Neural cell (in vitro differentiated cells): ENCODE results near the gene CERS2. TPM values are rescaled to one million over a fixed set of nuclear protein-coding genes. Genes with fewer than 3 reads are reported as not detected.

Experiments used
- H2AFZ ChIP-seq: fragments of 200-600, 300-800 bp; sonication (generic), shearing (Covaris generic); 2 replicates; pipeline ENCODE4 v1.6.0; 2014; ENCODE audit warnings: low read depth, mild to moderate bottlenecking, antibody characterized with exemption, low read length, moderate library complexity
- H3F3A ChIP-seq: fragments of 200-600 bp; shearing (Covaris generic); 2 replicates; pipeline ENCODE4 v1.6.1; 2016; ENCODE audit warnings: mild to moderate bottlenecking, moderate library complexity, mixed read lengths, antibody characterized with exemption, low read length; ENCODE audit not compliant: insufficient read depth, poor library complexity, severe bottlenecking
- H3K27ac ChIP-seq: fragments of 200-600, 300-800 bp; sonication (generic), shearing (Covaris generic); 2 replicates; pipeline ENCODE4 v1.5.1; 2014; ENCODE audit warnings: mild to moderate bottlenecking, low read length, moderate library complexity
- H3K27me3 ChIP-seq: fragments of 300-800, 200-600 bp; sonication (generic), shearing (Covaris generic); 2 replicates; pipeline ENCODE4 v1.6.0; 2014; ENCODE audit warnings: mild to moderate bottlenecking, low read depth, low read length, moderate library complexity; ENCODE audit not compliant: insufficient read depth
- H3K36me3 ChIP-seq: fragments of 300-800, 200-600 bp; sonication (generic), shearing (Covaris generic); 2 replicates; pipeline ENCODE4 v1.5.1; 2014; ENCODE audit warnings: mild to moderate bottlenecking, antibody characterized with exemption, low read length, moderate library complexity; ENCODE audit not compliant: insufficient read depth
- H3K4me2 ChIP-seq: fragments of 300-800, 200-600 bp; sonication (generic), shearing (Covaris generic); 2 replicates; pipeline ENCODE4 v1.6.0; 2014; ENCODE audit warnings: mild to moderate bottlenecking, low read length
- H3K4me3 ChIP-seq: fragments of 300-800, 200-600 bp; sonication (generic), shearing (Covaris generic); 2 replicates; pipeline ENCODE4 v1.5.1; 2014; ENCODE audit warnings: mild to moderate bottlenecking, low read length, moderate library complexity
- H3K79me2 ChIP-seq: fragments of 200-600 bp; shearing (Covaris generic); replicated peaks from 2 replicates; pipeline ENCODE4 v1.6.0; 2014; ENCODE audit warnings: mild to moderate bottlenecking, low read length, moderate library complexity; ENCODE audit not compliant: insufficient read depth
- H3K9ac ChIP-seq: fragments of 300-800, 200-600 bp; sonication (generic), shearing (Covaris generic); 2 replicates; pipeline ENCODE4 v1.6.1; 2016; ENCODE audit warnings: mild to moderate bottlenecking, low read length, mixed read lengths
- H3K9me2 ChIP-seq: fragments of 200-600 bp; shearing (Covaris generic); 2 replicates; pipeline ENCODE4 v1.6.1; 2016; ENCODE audit warnings: mild to moderate bottlenecking, low read length, mixed read lengths; ENCODE audit not compliant: insufficient read depth
- H3K9me3 ChIP-seq: fragments of 200-600, 300-800 bp; sonication (generic), shearing (Covaris generic); 2 replicates; pipeline ENCODE4 v1.6.1; 2016; ENCODE audit warnings: mild to moderate bottlenecking, mixed run types, low read length, moderate library complexity, mixed read lengths
- H4K20me1 ChIP-seq: fragments of 200-600 bp; shearing (Covaris generic); 2 replicates; pipeline ENCODE4 v1.6.1; 2016; ENCODE audit warnings: mild to moderate bottlenecking, mixed run types; ENCODE audit not compliant: insufficient read depth
- CTCF ChIP-seq: fragments of 450-650 bp; IDR thresholded peaks from 2 replicates; pipeline ENCODE4 v1.5.1; 2014; ENCODE audit warnings: antibody characterized with exemption, mild to moderate bottlenecking, moderate library complexity; ENCODE audit not compliant: poor library complexity, severe bottlenecking
- EP300 ChIP-seq: fragments of 450-650 bp; conservative IDR thresholded peaks from 2 replicates; pipeline ENCODE4 v1.6.1; 2014; ENCODE audit warnings: antibody characterized with exemption, mild to moderate bottlenecking, moderate library complexity; ENCODE audit not compliant: poor library complexity, severe bottlenecking
- EZH2 ChIP-seq: fragments of 200-600, 300-800 bp; shearing (Covaris generic), sonication (generic); IDR thresholded peaks from 2 replicates; pipeline ENCODE4 v1.6.1; 2014; ENCODE audit warnings: antibody characterized with exemption, low read length, borderline replicate concordance, mild to moderate bottlenecking; ENCODE audit not compliant: insufficient read depth, poor library complexity, severe bottlenecking
- MXI1 ChIP-seq: fragments of 450-650 bp; conservative IDR thresholded peaks from 2 replicates; pipeline ENCODE4 v1.6.1; 2014; ENCODE audit warnings: antibody characterized with exemption, mild to moderate bottlenecking; ENCODE audit not compliant: poor library complexity, severe bottlenecking
- POLR2AphosphoS5 ChIP-seq: IDR thresholded peaks from 2 replicates; pipeline ENCODE4 v1.6.1; 2012
- RAD21 ChIP-seq: fragments of 450-650 bp; conservative IDR thresholded peaks from 2 replicates; pipeline ENCODE4 v1.6.1; 2014; ENCODE audit warnings: antibody characterized with exemption, mild to moderate bottlenecking, moderate library complexity
- REST ChIP-seq: IDR thresholded peaks from 2 replicates; pipeline ENCODE4 v1.6.1; 2012; ENCODE audit warnings: borderline replicate concordance
- SMC3 ChIP-seq: fragments of 450-650 bp; conservative IDR thresholded peaks from 2 replicates; pipeline ENCODE4 v1.6.1; 2014; ENCODE audit warnings: antibody characterized with exemption, mild to moderate bottlenecking, moderate library complexity; ENCODE audit not compliant: poor library complexity
- TAF1 ChIP-seq: IDR thresholded peaks from 2 replicates; pipeline ENCODE4 v1.6.1; 2012; ENCODE audit warnings: low read depth
- polyA plus RNA-seq: library from polyadenylated mRNA; depleted of rRNA; stranded (reverse); fragments of >200 nt; gene quantifications from 2 replicates; pipeline ENCODE4 v1.2.3, GENCODE V29; 2014

The CERS2 gene
- polyA plus RNA-seq, 1 donor from 2014 or later = 39.1 TPM

- no peak for TF ChIP-seq TAF1
Observed at GRCh38 chr1:151000408-151000807, 25.8 kb upstream of the CERS2 start (continued).

GRCh38 chr1:150999926-151000325 is 25.3 kb upstream of the CERS2 start:
- H3K27ac ChIP-seq = no peak overlapping the region
- H3K79me2 ChIP-seq = peaks cover 15% of the 10 kb centered on the region
- H3K9ac ChIP-seq = no peak overlapping the region
- H4K20me1 ChIP-seq = no peaks in the 10 kb centered on the region
- H3K4me2 ChIP-seq = no peak overlapping the region
- H3K27me3 ChIP-seq = no peaks in the 10 kb centered on the region
- no peaks in the 10 kb centered on the region for H3K36me3 ChIP-seq
- no peaks in the 10 kb centered on the region for H3K9me2 ChIP-seq
- H3F3A ChIP-seq = no peaks in the 10 kb centered on the region
- TF ChIP-seq CTCF = no peak
- no peak for TF ChIP-seq REST
- no peak for TF ChIP-seq EP300
- no peak for TF ChIP-seq TAF1
- no peak for TF ChIP-seq EZH2
- TF ChIP-seq MXI1 = no peak
- TF ChIP-seq POLR2AphosphoS5 = no peak
- no peak for TF ChIP-seq RAD21
- no peak for TF ChIP-seq SMC3
- H3K4me3 ChIP-seq = no peak overlapping the region
- H3K9me3 ChIP-seq = no peaks in the 10 kb centered on the region
- no peak overlapping the region for H2AFZ ChIP-seq

GRCh38 chr1:150999051-150999674 is 24.5 kb upstream of the CERS2 start:
- Histone ChIP-seq H3K27ac (no peak overlapping the region), H3K79me2 (peaks cover 10% of the 10 kb centered on the region), H3K9ac (no peak overlapping the region), H2AFZ (no peak overlapping the region), H3K27me3 (no peaks in the 10 kb centered on the region), H4K20me1 (no peaks in the 10 kb centered on the region), H3K36me3 (no peaks in the 10 kb centered on the region), H3F3A (no peaks in the 10 kb centered on the region), H3K9me2 (no peaks in the 10 kb centered on the region), H3K4me2 (no peak overlapping the region), H3K4me3 (no peak overlapping the region), H3K9me3 (no peaks in the 10 kb centered on the region)
- TF ChIP-seq REST (no peak), MXI1 (no peak), EZH2 (no peak), TAF1 (no peak), SMC3 (no peak), CTCF (no peak), RAD21 (no peak), EP300 (no peak), POLR2AphosphoS5 (no peak)
